Measurements from ENCODE around the gene APOB. TPM values are rescaled to one million over a fixed set of nuclear protein-coding genes. Genes with fewer than 3 reads are reported as not detected.

Gene APOB
- total and polyA plus RNA-seq, 2 donors = 0.07 to 0.09 TPM

GRCh38 chr2:21006423-21007128, 37.3 kb downstream of the APOB start:
- 89% methylated on average over 6 of the region's 6 CpGs for WGBS
- no peaks in the 10 kb centered on the region for H3K9me3 ChIP-seq (ENCODE audit: control insufficient read depth in 2 of 2, insufficient read depth in 1 of 2, low read length in 1 of 2)
- H3K4me3 ChIP-seq (ENCODE audit: low read length in 2 of 2) = no peak overlapping the region
- no peak for DNase-seq (ENCODE audit: low read depth in 6 of 9, low spot score in 9 of 9)
- no peak overlapping the region for H3K27ac ChIP-seq (ENCODE audit: low read depth in 1 of 2, low read length in 1 of 2)
- H3K4me1 ChIP-seq (ENCODE audit: control insufficient read depth in 2 of 2, insufficient read depth in 2 of 2, low read length in 2 of 2) = no peaks in the 10 kb centered on the region
- no peaks in the 10 kb centered on the region for H3K27me3 ChIP-seq (ENCODE audit: control insufficient read depth in 2 of 2, insufficient read depth in 1 of 2, low read length in 1 of 2)
- H3K36me3 ChIP-seq (ENCODE audit: control insufficient read depth in 2 of 2, insufficient read depth in 2 of 2, low read length in 1 of 2) = no peaks in the 10 kb centered on the region

GRCh38 chr2:21005700-21006422, 38.0 kb downstream of the APOB start:
- no peaks in the 10 kb centered on the region for H3K36me3 ChIP-seq (ENCODE audit: control insufficient read depth in 2 of 2, insufficient read depth in 2 of 2, low read length in 1 of 2)
- no peaks in the 10 kb centered on the region for H3K4me1 ChIP-seq (ENCODE audit: control insufficient read depth in 2 of 2, insufficient read depth in 2 of 2, low read length in 2 of 2)
- H3K27ac ChIP-seq (ENCODE audit: low read depth in 1 of 2, low read length in 1 of 2) = no peak overlapping the region
- H3K9me3 ChIP-seq (ENCODE audit: control insufficient read depth in 2 of 2, insufficient read depth in 1 of 2, low read length in 1 of 2) = no peaks in the 10 kb centered on the region
- no peaks in the 10 kb centered on the region for H3K27me3 ChIP-seq (ENCODE audit: control insufficient read depth in 2 of 2, insufficient read depth in 1 of 2, low read length in 1 of 2)
- no peak for DNase-seq (ENCODE audit: low read depth in 6 of 9, low spot score in 9 of 9)
- 94% methylated on average over 9 of the region's 9 CpGs for WGBS
- H3K4me3 ChIP-seq (ENCODE audit: low read length in 2 of 2) = no peak overlapping the region

- Histone ChIP-seq H3K9me3 (ENCODE audit: control insufficient read depth in 2 of 2, insufficient read depth in 1 of 2, low read length in 1 of 2) (no peaks in the 10 kb centered on the region), H3K4me1 (ENCODE audit: control insufficient read depth in 2 of 2, insufficient read depth in 2 of 2, low read length in 2 of 2) (no peaks in the 10 kb centered on the region), H3K36me3 (ENCODE audit: control insufficient read depth in 2 of 2, insufficient read depth in 2 of 2, low read length in 1 of 2) (no peaks in the 10 kb centered on the region), H3K27ac (ENCODE audit: low read depth in 1 of 2, low read length in 1 of 2) (no peak overlapping the region), H3K27me3 (ENCODE audit: control insufficient read depth in 2 of 2, insufficient read depth in 1 of 2, low read length in 1 of 2) (no peaks in the 10 kb centered on the region), H3K4me3 (ENCODE audit: low read length in 2 of 2) (no peak overlapping the region)
- DNase-seq (ENCODE audit: low read depth in 6 of 9, low spot score in 9 of 9) = no peak
- WGBS = 94% methylated on average over 9 of the region's 9 CpGs
These were observed 38.7 kb downstream of the APOB start for GRCh38 chr2:21005111-21005699.

GRCh38 chr2:21004181-21004572, 39.7 kb downstream of the APOB start:
- Histone ChIP-seq H3K9me3 (ENCODE audit: control insufficient read depth in 2 of 2, insufficient read depth in 1 of 2, low read length in 1 of 2) (no peaks in the 10 kb centered on the region), H3K27me3 (ENCODE audit: control insufficient read depth in 2 of 2, insufficient read depth in 1 of 2, low read length in 1 of 2) (no peaks in the 10 kb centered on the region), H3K36me3 (ENCODE audit: control insufficient read depth in 2 of 2, insufficient read depth in 2 of 2, low read length in 1 of 2) (no peaks in the 10 kb centered on the region), H3K4me1 (ENCODE audit: control insufficient read depth in 2 of 2, insufficient read depth in 2 of 2, low read length in 2 of 2) (no peaks in the 10 kb centered on the region), H3K27ac (ENCODE audit: low read depth in 1 of 2, low read length in 1 of 2) (no peak overlapping the region), H3K4me3 (ENCODE audit: low read length in 2 of 2) (no peak overlapping the region)
- DNase-seq (ENCODE audit: low read depth in 6 of 9, low spot score in 9 of 9) = no peak
- WGBS = 97% methylated on average over 10 of the region's 10 CpGs

GRCh38 chr2:21003572-21004180, 40.2 kb downstream of the APOB start:
- no peaks in the 10 kb centered on the region for H3K27me3 ChIP-seq (ENCODE audit: control insufficient read depth in 2 of 2, insufficient read depth in 1 of 2, low read length in 1 of 2)
- 96% methylated on average over 2 of the region's 2 CpGs for whole genome bisulfite sequencing
- no peak overlapping the region for H3K4me3 ChIP-seq (ENCODE audit: low read length in 2 of 2)
- DNase-seq (ENCODE audit: low read depth in 6 of 9, low spot score in 9 of 9) = no peak
- H3K9me3 ChIP-seq (ENCODE audit: control insufficient read depth in 2 of 2, insufficient read depth in 1 of 2, low read length in 1 of 2) = no peaks in the 10 kb centered on the region
- H3K27ac ChIP-seq (ENCODE audit: low read depth in 1 of 2, low read length in 1 of 2) = no peak overlapping the region
- H3K4me1 ChIP-seq (ENCODE audit: control insufficient read depth in 2 of 2, insufficient read depth in 2 of 2, low read length in 2 of 2) = no peaks in the 10 kb centered on the region
- H3K36me3 ChIP-seq (ENCODE audit: control insufficient read depth in 2 of 2, insufficient read depth in 2 of 2, low read length in 1 of 2) = no peaks in the 10 kb centered on the region

GRCh38 chr2:21002814-21003192, 41.1 kb downstream of the APOB start:
- no peaks in the 10 kb centered on the region for H3K36me3 ChIP-seq (ENCODE audit: control insufficient read depth in 2 of 2, insufficient read depth in 2 of 2, low read length in 1 of 2)
- no peak overlapping the region for H3K4me3 ChIP-seq (ENCODE audit: low read length in 2 of 2)
- DNase-seq (ENCODE audit: low read depth in 6 of 9, low spot score in 9 of 9) = no peak
- H3K4me1 ChIP-seq (ENCODE audit: control insufficient read depth in 2 of 2, insufficient read depth in 2 of 2, low read length in 2 of 2) = no peaks in the 10 kb centered on the region
- H3K27ac ChIP-seq (ENCODE audit: low read depth in 1 of 2, low read length in 1 of 2) = no peak overlapping the region
- no peaks in the 10 kb centered on the region for H3K9me3 ChIP-seq (ENCODE audit: control insufficient read depth in 2 of 2, insufficient read depth in 1 of 2, low read length in 1 of 2)
- H3K27me3 ChIP-seq (ENCODE audit: control insufficient read depth in 2 of 2, insufficient read depth in 1 of 2, low read length in 1 of 2) = no peaks in the 10 kb centered on the region
- WGBS = 88% methylated on average over 4 of the region's 4 CpGs

GRCh38 chr2:21001988-21002813, 41.7 kb downstream of the APOB start:
- Histone ChIP-seq H3K27ac (ENCODE audit: low read depth in 1 of 2, low read length in 1 of 2) (no peak overlapping the region), H3K9me3 (ENCODE audit: control insufficient read depth in 2 of 2, insufficient read depth in 1 of 2, low read length in 1 of 2) (no peaks in the 10 kb centered on the region), H3K4me3 (ENCODE audit: low read length in 2 of 2) (no peak overlapping the region), H3K4me1 (ENCODE audit: control insufficient read depth in 2 of 2, insufficient read depth in 2 of 2, low read length in 2 of 2) (no peaks in the 10 kb centered on the region), H3K36me3 (ENCODE audit: control insufficient read depth in 2 of 2, insufficient read depth in 2 of 2, low read length in 1 of 2) (no peaks in the 10 kb centered on the region), H3K27me3 (ENCODE audit: control insufficient read depth in 2 of 2, insufficient read depth in 1 of 2, low read length in 1 of 2) (no peaks in the 10 kb centered on the region)
- DNase-seq (ENCODE audit: low read depth in 6 of 9, low spot score in 9 of 9) = no peak
- 90% methylated on average over 9 of the region's 9 CpGs for WGBS

- Histone ChIP-seq H3K9me3 (ENCODE audit: control insufficient read depth in 2 of 2, insufficient read depth in 1 of 2, low read length in 1 of 2) (no peaks in the 10 kb centered on the region), H3K36me3 (ENCODE audit: control insufficient read depth in 2 of 2, insufficient read depth in 2 of 2, low read length in 1 of 2) (no peaks in the 10 kb centered on the region), H3K4me3 (ENCODE audit: low read length in 2 of 2) (no peak overlapping the region), H3K27ac (ENCODE audit: low read depth in 1 of 2, low read length in 1 of 2) (no peak overlapping the region), H3K4me1 (ENCODE audit: control insufficient read depth in 2 of 2, insufficient read depth in 2 of 2, low read length in 2 of 2) (no peaks in the 10 kb centered on the region), H3K27me3 (ENCODE audit: control insufficient read depth in 2 of 2, insufficient read depth in 1 of 2, low read length in 1 of 2) (no peaks in the 10 kb centered on the region)
- 95% methylated on average over 4 of the region's 4 CpGs for WGBS
- no peak for DNase-seq (ENCODE audit: low read depth in 6 of 9, low spot score in 9 of 9)
These were observed 42.5 kb downstream of the APOB start for GRCh38 chr2:21001225-21001946.

Data from thymus (tissue), 11 donors.